Cardiac atrium fibroblast (primary cell): ENCODE results near the gene CRELD2. TPM values are rescaled to one million over a fixed set of nuclear protein-coding genes. Genes with fewer than 3 reads are reported as not detected.

Experiments used
- total RNA-seq: library from RNA; depleted of rRNA; stranded (reverse); fragments of >200 nt; gene quantifications from 2 replicates; pipeline ENCODE4 v1.2.3, GENCODE V29; 2015

The CRELD2 gene
- 69.7 and 107 TPM in 2 replicates for total RNA-seq

GRCh38 chr22:49917974-49918910 is at the start of gene CRELD2, which contains the start of gene ALG12:
Gene CRELD2 (plus strand): TSS chr22:49918634. CDS start chr22:49918770, 136 bp downstream.
Gene ALG12 (minus strand): TSS chr22:49918438. CDS start chr22:49913765, 4,673 bp downstream.

GRCh38 chr22:49960159-49961004 is 41.9 kb downstream of the CRELD2 start, which contains the start of gene PIM3:
Gene PIM3 (plus strand): TSS chr22:49960772. CDS start chr22:49960948, 176 bp downstream.

Other genes starting within 250 kb of the CRELD2 start
- gene BRD1, start 90.8 kb upstream of the CRELD2 start, total RNA-seq, result 21.3 and 22.8 TPM in 2 replicates
- gene ZBED4, start 64.8 kb upstream of the CRELD2 start, total RNA-seq, result 8.7 and 9.9 TPM in 2 replicates
- 10.8 and 32.2 TPM in 2 replicates for gene ALG12, start 196 bp upstream of the CRELD2 start, total RNA-seq
- 26.4 and 41.3 TPM in 2 replicates for gene PIM3, start 42.1 kb downstream of the CRELD2 start, total RNA-seq
- gene IL17REL, start 94.1 kb downstream of the CRELD2 start, total RNA-seq, result not detected in 2 replicates
- gene TTLL8, start 139.7 kb downstream of the CRELD2 start, total RNA-seq, result not detected in 2 replicates
- 1.1 and 1.6 TPM in 2 replicates for gene MLC1, start 166.8 kb downstream of the CRELD2 start, total RNA-seq
- 2.1 and 3.6 TPM in 2 replicates for gene MOV10L1, start 171.4 kb downstream of the CRELD2 start, total RNA-seq